COLO668 (cell line): ENCODE results near the gene TKT.
A peak's percentile ranks its signal among the peaks of the same experiment; 100 is the strongest.

Source experiments
- DNase-seq: peaks from one replicate; lab custom pipeline; 2025; ENCODE audit not compliant: unreplicated experiment; lab: John Stamatoyannopoulos, UW

Gene TKT

GRCh38 chr3:53225651-53226050 lies 30.2 kb downstream of the TKT start:
- no peak for DNase-seq

DNA sequence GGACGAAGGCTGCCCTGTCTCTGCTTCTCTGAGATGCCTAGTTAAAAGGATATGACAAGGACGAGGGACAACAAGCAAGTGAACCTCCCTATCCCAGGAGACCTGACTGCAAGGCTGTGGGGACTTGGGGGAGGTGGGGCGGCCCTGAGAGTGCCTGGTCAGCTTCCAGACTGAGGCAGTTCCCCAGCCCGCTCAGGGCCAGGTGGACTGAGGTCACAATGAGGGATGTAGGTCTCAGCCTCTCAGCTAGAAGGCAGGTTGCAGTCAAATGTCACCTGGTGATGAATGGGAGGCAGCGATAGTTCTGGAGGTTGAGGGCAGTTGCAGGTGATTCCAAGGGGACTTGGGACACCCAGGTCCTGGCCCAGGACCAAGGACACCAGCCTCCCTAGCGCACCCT lies 30.6 kb downstream of the TKT start:
- DNase-seq: no peak

DNA sequence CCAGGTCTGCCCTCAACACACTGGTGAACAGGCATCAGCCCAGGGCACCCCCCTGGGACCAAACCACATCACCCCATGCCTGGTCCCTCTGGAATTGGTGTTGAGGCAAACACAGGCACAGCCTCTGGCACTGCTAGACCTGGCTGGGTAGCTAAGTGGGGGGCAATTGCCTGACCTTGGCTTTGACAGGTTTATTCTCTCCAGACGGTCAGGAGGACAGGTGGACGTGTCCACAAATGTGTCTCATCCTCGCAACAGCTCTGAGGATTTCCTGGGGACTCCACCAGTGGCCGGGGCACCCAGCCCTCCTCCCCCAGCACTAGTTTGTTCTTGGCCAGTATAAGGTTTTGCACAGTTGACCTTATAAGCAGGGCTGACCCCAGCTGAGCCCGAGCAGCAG lies 31.3 kb downstream of the TKT start:
- no peak for DNase-seq

DNA sequence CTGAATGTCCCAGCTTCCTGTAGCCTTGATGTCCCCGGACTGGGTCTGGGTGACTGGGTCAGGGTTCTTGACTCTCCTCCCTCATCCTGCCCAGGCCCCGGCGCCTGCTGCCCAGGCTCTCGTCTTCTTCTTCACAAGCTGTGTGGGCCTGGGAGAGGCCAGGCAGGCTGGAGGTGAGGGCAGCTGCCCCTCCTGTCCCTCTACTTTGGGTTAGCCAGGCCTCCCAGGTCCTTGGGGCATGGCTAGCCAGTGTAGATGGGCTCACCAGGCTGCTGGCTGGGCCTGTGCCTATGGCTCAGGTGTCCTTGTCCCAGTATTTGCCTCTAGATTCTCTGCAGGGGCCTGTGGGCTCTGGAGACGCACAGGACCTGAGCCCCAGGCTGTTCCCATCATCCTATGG lies 31.8 kb downstream of the TKT start:
- DNase-seq: no peak

DNA sequence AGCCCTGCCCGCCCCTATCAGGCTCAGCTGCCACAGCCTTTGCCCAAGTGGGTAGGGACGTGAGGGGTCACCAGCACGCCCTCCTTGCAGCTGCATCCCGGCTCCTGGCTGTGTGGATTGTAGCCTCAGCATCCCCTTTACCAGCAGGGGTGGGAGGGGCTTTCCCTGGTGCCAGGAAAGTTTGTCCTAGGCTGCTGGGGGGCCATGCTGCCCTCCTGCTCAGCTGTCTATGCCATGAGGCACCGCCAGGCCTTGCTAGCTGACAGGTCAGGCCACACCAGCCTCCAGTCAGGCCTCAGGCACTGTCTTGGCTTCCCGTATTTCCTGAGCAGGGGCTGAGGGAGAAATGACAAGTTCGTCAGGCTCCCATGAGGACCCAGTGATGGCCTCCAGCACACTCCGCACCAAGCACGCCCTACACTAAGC lies 32.3 kb downstream of the TKT start:
- DNase-seq: no peak

DNA sequence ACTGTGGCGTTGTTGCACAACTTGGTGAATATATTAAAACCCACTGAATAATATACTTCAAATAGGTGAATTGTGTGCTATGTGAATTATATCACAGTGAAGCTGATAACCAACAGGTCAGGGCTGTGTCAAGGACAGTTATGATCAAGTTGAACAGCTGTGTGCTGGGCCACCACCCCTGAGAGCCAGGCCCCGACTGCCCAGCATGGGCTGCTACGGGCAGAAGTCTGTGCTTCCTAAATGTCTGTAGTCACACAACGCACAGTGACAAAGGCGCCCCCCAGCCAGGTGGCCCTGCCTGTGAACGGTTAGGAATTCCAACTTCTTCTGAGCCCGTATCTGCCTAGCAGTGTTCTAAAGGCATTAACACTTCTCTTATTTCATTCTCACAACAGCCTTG lies 32.8 kb downstream of the TKT start:
- DNase-seq: no peak

DNA sequence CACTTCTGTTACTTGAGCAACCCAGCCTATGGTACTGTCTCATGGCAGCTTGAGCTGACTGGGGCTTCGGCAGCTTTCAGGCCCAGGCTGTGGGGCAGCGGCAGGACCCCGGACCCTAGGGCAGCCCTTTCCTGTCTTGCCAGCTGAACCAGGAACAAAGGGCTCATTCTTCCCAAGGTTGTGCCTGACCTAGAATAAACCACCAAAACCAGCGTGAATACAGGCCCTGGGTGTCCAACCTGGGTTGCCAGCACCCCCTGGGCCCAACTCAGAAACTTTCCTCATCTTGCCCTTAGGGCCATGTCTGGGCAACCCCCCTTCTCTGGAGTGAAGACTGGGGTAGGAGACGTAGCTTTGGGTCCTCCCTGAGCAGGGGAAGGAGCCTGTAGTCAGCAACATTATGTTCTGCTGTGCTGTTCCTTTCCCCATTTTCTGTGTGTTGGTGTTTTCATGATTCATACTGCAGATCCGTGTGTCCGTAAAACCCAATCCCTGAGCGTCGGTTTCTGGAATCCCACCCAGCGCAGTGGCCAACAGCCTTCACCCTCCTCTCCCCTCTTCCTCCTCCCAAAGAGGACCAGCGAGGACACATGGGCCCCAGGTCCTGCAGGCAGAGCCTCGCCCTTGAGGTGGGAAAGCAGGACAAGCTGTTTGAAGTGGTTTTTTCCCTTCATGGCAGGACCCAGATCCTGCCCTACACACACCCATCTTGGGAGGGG lies 33.5 kb downstream of the TKT start:
- DNase-seq: no peak

- DNase-seq: no peak
Observed at GRCh38 chr3:53221827-53222182, 34.0 kb downstream of the TKT start.

- no peak for DNase-seq
Observed at GRCh38 chr3:53221345-53221744, 34.5 kb downstream of the TKT start.

- peak; percentile 74 for DNase-seq
Observed at GRCh38 chr3:53219895-53220483, 35.8 kb downstream of the TKT start.

DNA sequence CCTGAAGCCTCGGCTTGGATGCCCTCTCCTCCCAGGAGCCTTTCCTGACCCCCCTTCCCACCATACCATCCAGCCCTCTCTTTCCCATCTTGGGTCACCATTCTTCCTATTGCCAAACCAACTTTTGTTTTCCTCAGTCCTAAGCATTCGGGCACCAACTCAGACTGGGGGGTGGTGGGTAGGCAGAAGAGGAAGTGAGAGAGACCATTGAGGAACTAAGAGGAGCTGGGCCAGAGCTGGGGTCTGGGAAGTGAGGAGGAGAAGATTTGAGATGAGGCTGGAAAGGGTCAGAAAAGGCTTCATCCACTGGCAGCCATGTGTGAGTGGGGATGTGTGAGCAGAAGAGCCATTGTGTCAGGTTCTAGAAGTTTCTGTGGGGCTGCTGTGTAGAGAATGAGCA lies 37.7 kb downstream of the TKT start:
- no peak for DNase-seq

DNA sequence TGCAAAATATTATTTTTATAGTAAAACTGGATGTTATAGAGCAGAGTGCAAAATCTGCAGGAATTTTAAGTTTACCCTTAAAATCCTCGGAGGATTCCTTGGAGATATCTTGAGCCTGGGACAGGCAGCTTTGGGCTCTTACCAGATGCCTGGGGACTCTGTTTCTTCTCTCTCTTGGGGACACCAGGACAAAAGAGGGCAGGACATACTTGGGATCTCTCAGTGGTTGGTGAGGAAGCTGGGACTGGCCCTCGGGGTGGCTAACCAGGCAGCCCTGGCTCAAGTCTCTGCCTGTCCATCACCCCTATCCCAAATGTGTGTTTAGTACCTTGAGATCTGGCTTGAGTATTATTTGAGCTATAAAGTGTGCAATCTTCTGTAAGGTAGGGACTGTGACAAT lies 38.6 kb downstream of the TKT start:
- DNase-seq: no peak

DNA sequence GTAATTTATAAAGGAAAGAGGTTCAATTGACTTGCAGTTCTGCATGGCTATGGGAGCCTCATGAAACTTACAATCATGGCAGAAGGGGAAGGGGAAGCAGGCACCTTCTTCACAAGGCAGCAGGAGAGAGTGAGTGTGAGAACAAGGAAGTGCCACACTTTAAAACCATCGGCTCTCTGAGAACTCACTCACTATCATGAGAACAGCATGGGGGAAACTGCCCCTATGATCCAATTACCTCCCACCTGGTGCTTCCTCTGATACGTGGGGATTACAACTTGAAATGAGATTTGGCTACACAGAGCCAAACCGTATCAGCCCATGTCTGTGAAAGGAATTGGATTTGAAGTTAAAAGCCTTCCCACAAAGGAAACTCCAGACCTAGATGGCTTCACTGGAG lies 39.1 kb downstream of the TKT start:
- DNase-seq: no peak

- DNase-seq: no peak
Observed at GRCh38 chr3:53215816-53216215, 40.0 kb downstream of the TKT start.

GRCh38 chr3:53213276-53213675 lies 42.5 kb downstream of the TKT start:
- no peak for DNase-seq

- DNase-seq: no peak
Observed at GRCh38 chr3:53211706-53212702, 43.8 kb downstream of the TKT start.

DNA sequence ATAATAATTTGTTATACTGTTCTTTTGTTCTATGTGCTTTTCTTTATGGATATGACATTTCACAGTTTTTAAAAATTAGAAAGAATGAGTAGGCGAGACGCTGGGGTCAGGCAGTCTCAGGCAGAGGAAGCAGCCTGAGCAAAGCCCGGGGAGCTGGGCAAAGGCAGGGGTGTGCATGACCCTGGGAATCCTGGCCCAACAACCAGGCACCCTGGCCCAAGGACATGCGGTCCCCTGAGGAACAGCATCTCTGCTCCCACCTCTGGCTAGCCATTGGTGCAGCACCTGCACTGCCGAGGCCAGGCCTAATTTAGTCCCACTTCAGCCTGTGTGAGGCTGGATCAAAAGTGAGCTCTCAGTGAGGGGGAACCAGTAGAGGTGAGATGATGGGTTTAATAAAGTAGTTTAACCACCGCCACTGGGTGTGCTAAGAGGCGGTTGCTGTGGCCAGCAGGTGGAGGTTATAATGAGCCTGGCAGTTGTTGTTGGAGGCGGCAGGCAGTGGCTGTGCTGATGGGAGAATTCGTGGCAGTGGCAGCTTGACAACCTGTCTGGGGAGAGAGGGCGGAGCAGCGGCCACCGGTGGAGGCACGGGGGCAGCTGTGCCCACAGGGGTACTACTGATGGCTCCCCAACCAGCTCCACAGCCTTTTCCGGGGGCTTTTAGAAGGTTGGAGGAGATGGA lies 53.3 kb downstream of the TKT start:
- DNase-seq: no peak

DNA sequence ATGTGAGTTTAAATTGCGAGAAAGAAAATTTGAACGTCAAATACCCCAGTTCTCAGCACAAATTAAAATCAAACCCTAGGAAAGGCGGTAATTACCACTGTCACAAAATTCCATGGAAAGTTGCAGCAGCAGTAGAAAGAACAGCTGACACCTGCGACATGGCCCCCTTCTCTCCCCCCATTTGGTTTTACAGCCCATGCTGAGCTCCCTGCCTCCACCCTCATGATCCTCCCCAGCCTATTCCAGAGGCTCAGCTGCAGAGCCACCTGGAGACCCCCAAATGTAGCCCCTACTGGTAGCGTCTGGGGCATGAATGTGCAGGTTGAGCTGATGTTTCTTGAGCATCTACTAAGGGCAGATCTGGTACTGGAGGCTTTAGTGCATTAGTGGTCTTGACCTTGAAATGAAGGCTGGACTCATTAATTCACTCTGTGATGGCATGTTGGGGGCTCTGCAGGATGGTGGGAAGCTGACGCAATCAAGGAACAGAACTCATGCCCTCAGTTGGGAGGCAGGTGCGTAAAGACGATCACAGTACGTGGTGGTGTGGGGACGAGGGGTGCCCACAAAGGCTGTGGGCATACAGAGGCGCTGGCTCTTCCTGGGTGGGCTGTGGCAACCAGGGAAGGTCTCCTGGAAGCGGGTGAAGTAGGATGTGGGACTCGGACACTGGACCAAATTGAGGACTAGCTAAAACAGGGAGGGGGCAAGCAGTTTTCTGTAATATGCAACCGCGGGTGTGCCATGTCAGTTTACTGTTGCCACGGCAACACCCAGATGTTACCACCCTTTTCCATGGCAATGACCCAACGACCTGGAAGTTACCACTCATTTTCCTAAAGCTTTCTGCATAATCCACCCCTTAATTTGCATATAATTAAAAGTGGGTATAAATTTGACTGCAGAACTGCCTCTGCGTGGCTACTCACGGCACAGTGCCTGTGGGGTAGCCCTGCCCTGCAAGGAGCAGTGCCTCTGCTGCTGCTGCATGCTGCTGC lies 55.0 kb downstream of the TKT start:
- DNase-seq: no peak

DNA sequence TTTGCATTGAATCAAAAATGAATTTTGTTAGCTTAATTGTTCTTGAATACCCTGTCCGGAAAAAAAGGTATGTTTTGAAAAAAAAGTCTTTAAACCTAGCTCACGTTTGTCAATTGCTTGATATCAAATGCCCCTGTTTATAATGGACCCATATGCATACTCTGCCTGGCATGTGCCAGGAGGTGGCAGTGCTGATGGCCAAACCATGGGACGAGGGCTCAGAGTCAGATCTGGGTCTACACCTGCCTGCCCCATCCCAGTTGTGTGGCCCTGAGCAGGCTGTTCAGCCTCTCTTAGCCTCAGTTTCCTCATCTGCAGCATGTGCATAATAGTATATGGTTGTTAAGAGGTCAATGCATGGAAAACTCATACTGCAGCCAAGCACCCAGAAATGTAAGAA lies 56.0 kb downstream of the TKT start:
- peak; percentile 2 for DNase-seq

- no peak for DNase-seq
Observed at GRCh38 chr3:53198996-53199395, 56.8 kb downstream of the TKT start.
